ENCODE results near the gene OSBPL3. TPM values are rescaled to one million over a fixed set of nuclear protein-coding genes. Genes with fewer than 3 reads are reported as not detected.

OSBPL3 gene
- total and polyA plus RNA-seq, 11 donors = 1.5 to 14.3 (median 4.9) TPM

- Histone ChIP-seq H3K9me3 (no peaks in the 10 kb centered on the region), H3K4me1 (peaks cover 0 to 48% (median 11%) of the 10 kb centered on the region in 12 donors), H3K36me3 (no peaks in the 10 kb centered on the region), H3K4me3 (peak overlapping the region; percentile 63 to 93 (median 80)), H3K27me3 (no peaks in the 10 kb centered on the region), H3K27ac (peak overlapping the region; percentile 68 to 94 (median 88))
- no peak for TF ChIP-seq POLR2A (IDR thresholded peaks at IDR 0.05)
- no peak for TF ChIP-seq CTCF (IDR thresholded peaks at IDR 0.05)
- peak in 1 of 4 donors; percentile 21 for ATAC-seq
- DNase-seq = peak in 3 of 5 donors; percentile 21 to 44 (median 25)
- WGBS, 4 donors = 7 to 8% (median 8%) methylated on average over 26 of the region's 26 CpGs
- intact Hi-C loops (cut with DNase I) = loop anchor here (2.0 to 10.0 kb wide), 11 partner anchors 52 to 160 kb away; no protein-coding TSS in a partner anchor
These were observed 674 bp upstream of the OSBPL3 start for GRCh38 chr7:24980534-24981170.

GRCh38 chr7:24979470-24979862, 512 bp downstream of the OSBPL3 start:
- 0 to 1% (median 0%) methylated on average over 21 to 42 of the region's 42 CpGs for WGBS, 4 donors
- ATAC-seq (peak in 3 of 4 donors; percentile 16 to 62 (median 43)), DNase-seq (peak; percentile 59 to 87 (median 65))
- peak overlapping the region; percentile 15 to 94 (median 88) for H3K27ac ChIP-seq
- TF ChIP-seq CTCF (IDR thresholded peaks at IDR 0.05) = peak in 10 of 12 donors; percentile 28 to 65 (median 50)
- no peak for TF ChIP-seq POLR2A (IDR thresholded peaks at IDR 0.05)
- peak overlapping the region; percentile 63 to 93 (median 80) for H3K4me3 ChIP-seq
- H3K27me3 ChIP-seq = no peaks in the 10 kb centered on the region
- H3K9me3 ChIP-seq = no peaks in the 10 kb centered on the region
- no peaks in the 10 kb centered on the region for H3K36me3 ChIP-seq
- intact Hi-C loops (cut with DNase I) = loop anchor here in 1 of 10 donors (5.0 kb wide), 1 partner anchor 87 kb away; no protein-coding TSS in a partner anchor
- H3K4me1 ChIP-seq = peaks cover 0 to 48% (median 11%) of the 10 kb centered on the region in 12 donors

- intact Hi-C loops (cut with DNase I) = loop anchor here in 1 of 10 donors (5.0 kb wide), 1 partner anchor 87 kb away; no protein-coding TSS in a partner anchor
- peak overlapping the region in 10 of 12 donors; percentile 61 to 94 (median 88) for H3K27ac ChIP-seq
These were observed 1.0 kb downstream of the OSBPL3 start for GRCh38 chr7:24978843-24979469.

More at GRCh38 chr7:24978843-24979469, 1.0 kb downstream of the OSBPL3 start:
- peak overlapping the region; percentile 63 to 93 (median 80) for H3K4me3 ChIP-seq
- H3K4me1 ChIP-seq = peaks cover 0 to 43% (median 11%) of the 10 kb centered on the region in 12 donors
- 29 to 38% (median 33%) methylated on average over 29 of the region's 29 CpGs for WGBS, 4 donors
- DNase-seq = peak in 1 of 5 donors; percentile 31
- no peak for TF ChIP-seq CTCF (IDR thresholded peaks at IDR 0.05)
- TF ChIP-seq POLR2A (IDR thresholded peaks at IDR 0.05) = no peak
- no peaks in the 10 kb centered on the region for H3K36me3 ChIP-seq
- no peaks in the 10 kb centered on the region for H3K27me3 ChIP-seq
- H3K9me3 ChIP-seq = no peaks in the 10 kb centered on the region
- no peak for ATAC-seq

Measured in heart left ventricle (tissue), 16 donors.